ENCODE data around the gene GPN3.
"Not testable (repeated sequence)": the region's sequence is repeated elsewhere in the genome, so short reads cannot be mapped to it uniquely, and the experiment has no call there.

Gene GPN3

DNA sequence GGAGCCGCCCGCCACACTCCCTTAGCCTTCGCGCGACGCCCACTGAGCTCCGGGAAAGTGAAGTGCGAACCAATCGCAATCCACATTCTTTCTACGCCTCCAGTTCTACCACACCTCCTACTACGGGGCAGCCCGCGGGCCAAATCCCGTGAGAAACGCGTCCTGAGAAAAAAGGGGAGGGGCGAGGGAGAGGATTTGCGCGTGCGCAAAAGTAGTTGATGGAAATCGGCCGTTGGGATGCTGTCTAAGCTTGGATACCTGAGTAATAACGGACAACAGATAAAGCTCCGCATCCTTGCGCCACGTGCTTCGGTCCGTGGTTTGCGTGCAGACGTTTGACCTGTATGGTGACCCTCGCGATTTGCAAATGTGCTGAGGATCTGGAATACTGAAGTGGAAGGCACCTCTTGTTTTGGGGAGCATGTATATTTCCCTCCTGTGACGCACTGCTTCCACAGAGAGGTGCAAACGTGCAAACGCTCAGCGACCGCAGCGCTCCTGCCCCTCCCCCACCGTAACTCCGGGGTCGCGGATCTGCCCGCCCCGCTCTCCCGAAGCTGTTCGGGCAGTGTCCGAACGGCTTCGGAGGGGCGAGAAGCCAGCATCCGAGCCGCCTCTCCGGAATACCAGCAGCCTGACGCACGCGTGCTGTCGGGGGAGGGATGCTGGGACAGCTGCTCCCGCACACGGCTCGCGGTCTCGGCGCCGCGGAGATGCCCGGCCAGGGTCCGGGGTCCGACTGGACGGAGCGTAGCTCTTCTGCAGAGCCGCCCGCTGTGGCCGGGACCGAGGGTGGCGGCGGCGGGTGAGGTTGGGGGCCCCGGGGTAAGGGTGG lies at the start of gene GPN3, which contains the start of gene FAM216A:
Gene GPN3 (minus strand): TSS at position 44 of the 835 bp plus-strand sequence. CDS start 54 bp downstream, outside the sequence.
Gene FAM216A (plus strand): TSS at position 632 of the 835 bp plus-strand sequence. CDS start 31 bp downstream, at position 663.
- DNase-seq (ENCODE audit: low spot score), result peak; percentile 93

DNA sequence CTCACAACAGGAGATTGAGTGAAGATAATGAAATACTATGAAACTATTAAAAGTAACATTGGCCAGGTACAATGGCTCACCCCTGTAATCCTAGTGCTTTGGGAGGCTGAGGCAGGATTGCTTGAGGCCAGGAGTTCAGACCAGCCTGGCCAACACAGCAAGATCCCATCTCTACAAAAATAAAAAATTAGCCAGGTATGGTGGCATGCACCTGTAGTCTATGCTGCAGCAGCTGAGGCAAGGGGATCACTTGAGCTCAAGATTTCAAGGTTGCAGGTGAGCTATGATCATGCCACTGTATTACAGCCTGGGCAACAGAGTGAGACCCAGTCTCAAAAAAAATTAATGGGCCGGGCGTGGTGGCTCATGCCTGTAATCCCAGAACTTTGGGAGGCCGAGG lies 48.9 kb upstream of the GPN3 start:
- DNase-seq (ENCODE audit: low spot score), result no peak

DNA sequence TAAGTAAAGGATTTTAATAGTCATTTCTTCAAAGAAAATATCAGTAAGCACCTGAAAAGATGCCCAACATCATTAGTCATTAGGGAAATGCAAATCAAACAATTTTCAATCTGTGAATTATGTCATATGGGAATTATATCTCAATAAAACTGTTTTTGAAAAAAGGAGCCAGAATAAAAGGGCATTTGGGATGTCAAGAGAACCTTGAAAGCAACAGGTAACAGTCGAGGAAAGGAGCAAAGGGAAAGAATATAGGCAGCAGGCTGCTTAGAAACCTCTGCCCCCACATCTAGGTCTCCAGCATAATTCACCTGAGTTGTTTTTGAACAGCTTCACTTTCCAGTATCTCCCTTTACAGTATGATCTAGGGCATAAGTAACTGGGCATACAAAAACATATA lies 46.3 kb upstream of the GPN3 start:
- DNase-seq (ENCODE audit: low spot score), result no peak

DNA sequence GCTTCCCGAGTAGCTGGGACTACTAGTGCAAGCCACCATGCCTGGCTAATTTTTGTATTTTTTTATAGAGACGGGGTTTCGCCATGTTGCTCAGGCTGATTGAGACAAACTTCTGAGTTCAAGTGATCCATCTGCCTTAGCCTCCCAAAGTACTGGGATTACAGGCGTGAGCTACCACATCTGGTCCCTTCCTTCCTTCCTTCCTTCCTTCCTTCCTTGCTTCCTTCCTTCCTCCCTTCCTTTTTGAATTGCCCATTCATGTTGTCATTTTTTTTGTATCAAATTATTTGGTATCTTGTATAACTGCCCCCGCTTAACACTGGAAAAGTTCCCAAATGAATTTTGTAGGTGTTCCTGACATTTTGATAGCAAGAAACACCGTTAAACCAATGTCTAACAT lies 45.8 kb upstream of the GPN3 start:
- no peak for DNase-seq (ENCODE audit: low spot score)

DNA sequence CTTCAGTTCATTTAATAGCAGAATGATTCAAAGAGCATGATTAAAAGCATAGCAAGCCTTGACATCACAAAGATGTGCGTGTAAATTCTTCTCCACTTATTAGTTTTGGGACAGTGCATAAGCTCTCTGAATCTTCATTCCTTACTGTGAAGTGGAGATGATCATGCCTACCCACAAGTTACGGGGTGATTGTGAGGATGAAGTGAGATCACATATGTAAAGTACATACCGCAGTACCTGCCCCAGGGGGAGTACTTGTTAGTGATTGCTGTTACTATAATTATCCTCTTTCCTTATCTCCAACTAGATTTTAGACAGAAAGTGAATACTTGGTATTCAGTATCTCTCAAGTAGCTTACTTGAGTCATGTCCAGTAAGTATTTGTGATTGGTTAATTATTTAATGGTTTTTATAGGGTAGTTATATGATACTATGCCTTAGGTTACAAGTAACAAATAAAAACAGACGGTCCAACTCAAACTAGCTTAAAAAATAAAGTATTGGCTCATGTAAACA lies 40.1 kb upstream of the GPN3 start:
- no peak for DNase-seq (ENCODE audit: low spot score)

DNA sequence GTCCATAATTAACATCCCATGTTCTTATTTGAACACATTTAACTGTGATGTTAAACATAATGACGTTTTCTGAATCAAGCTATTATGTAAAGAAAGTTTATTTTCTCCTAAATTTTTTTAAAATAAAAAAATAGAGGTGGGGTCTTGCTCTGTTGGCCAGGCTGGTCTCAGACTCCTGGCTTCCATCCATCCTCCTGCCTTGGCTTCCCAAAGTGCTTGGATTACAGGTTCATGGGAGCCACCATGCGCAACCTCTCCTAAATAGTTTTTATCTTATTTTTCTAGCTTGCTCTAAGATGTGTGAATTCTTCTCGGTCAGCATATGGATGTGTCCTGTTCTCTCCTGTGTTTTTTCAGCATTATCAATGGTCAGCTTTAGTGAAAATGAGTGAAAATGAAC lies 37.3 kb upstream of the GPN3 start:
- no peak for DNase-seq (ENCODE audit: low spot score)

DNA sequence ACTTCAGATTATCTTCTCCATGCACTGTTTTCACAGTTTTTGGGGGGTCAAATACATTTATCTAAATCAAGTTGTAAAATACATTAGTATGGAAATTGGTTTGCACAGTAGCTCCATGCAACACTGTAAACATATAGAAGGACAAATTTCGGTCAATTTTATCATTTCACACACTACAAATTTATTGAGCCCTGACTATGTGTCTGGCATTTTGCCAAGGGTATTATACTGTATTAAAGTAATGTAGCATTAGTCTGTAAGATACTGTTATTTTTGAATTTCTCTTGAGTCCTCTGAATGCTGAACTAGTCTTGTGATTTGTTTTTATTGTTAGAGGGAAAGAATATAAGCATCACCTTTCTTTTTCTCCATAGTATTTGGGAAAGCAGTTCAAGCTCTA lies 35.4 kb upstream of the GPN3 start:
- no peak for DNase-seq (ENCODE audit: low spot score)

DNA sequence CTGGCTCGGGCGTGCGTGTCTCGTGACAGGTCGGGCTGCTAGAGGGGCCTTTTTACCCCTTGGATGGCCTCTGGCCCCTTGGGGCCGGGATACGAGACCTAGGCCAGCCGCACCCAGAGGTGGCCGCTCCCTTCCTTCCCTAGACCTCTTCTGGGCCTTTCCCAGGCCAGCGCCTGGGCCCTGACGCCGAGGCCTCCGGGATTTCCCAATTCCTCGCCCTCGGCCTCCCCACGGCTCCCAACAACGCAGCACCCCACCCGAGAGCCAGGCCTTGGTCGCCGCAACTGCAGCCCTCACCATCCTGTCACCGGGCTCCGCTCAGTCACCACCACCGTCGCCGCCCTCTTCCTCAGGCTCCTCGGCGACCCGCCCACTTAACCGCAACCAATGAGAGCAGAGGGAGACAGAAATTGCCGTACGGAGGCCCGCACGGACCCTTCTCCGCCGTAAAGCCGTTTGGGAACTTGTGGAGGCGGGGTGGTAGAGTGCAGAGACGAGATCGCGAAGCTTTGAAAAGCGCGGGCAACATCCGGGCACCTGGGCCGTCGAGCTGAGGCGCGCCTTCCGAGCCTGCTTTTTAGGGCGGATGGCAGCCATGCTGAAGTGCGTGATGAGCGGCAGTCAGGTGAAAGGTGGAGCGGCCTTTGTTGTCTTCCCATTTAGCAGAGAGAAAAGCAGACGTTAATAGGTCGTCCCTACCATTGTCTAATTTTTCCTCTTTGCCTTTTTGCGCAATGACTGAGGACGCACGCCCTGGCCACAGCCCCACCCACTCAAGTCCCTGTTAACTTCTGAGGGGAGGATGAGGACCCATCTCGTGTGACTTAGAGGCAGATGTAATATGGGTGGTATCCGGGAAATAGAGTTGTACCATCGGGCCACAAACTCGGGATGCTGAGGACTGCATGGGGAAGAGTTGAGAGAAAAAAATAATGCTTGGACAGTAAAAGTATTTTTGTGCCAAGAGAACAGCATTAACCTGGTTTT lies 34.0 kb upstream of the GPN3 start, which contains the start of the genes RAD9B and VPS29:
Gene RAD9B (plus strand): TSS at position 580 of the 987 bp plus-strand sequence. CDS start 7 bp downstream, at position 587.
Gene VPS29 (minus strand): TSS at position 360 of the 987 bp plus-strand sequence. CDS start 60 bp downstream, at position 300.
- peak; percentile 95 for DNase-seq (ENCODE audit: low spot score)

DNA sequence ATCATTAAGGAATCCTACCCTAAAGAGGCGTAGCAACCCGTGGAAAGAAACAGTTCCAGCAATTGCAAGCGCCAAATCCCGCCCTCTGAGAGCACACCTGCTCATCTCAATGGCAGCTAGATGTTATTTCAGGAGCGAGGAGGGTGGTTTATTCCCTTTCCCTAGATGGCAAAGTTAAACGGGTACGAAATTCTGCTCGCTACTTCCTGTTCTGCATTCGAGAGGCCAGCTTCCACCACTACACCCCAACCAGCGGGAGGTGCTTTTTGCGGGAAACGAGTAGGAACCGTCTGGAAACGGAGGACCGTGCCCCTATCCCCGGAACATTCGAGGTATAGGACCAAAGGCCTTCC lies 33.3 kb upstream of the GPN3 start:
- no peak for DNase-seq (ENCODE audit: low spot score)

DNA sequence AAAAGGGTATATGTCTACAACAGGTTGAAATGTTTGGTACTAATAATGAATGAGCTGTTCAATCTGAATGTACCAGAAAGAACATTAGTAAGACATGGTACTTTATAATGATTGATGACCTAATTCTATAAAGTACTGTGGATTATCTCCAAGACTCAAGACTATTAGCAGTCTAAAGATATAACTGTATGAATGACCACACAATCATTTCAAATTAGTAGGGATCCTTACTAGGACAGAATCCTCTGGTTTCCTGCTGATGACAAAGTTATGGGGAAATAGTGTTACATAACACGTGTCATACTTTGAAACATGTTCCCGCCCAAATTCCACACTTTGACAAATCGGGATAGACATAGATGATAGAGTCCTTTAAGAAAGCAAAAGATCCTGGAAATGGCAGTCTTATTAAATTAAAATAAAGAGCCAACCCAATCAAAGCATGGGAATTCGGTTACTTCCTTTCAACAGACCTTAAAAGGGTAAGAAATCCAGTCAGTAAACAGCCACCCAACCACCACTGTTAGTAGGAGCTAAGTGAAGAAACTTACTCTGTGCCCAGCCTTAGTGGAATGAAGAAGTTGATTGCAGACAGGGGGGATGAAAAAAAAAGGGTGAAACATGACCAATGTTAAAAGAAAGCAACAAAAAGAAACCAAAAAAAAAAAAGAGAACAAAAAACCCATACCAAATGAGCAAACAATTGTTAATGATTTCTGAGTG lies 31.1 kb upstream of the GPN3 start:
- no peak for DNase-seq (ENCODE audit: low spot score)

DNA sequence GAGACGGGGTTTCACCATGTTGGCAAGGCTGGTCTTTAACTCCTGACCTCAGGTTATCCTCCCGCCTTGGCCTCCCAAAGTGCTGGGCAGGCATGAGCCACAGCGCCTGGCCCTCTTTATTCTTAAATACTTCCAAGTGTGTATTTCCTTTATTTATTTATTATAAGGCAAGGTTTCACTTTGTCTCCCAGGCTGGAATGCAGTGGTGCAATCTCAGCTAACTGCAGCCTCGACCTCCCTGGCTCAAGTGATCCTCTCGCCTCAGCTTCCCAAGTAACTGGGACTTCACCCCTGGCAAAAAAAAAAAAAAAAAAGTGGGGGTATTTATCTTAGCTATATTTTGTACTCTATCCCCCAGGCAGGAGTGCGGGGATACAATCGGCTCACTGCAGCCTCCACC lies 7.4 kb upstream of the GPN3 start:
- DNase-seq (ENCODE audit: low spot score), result no peak

DNA sequence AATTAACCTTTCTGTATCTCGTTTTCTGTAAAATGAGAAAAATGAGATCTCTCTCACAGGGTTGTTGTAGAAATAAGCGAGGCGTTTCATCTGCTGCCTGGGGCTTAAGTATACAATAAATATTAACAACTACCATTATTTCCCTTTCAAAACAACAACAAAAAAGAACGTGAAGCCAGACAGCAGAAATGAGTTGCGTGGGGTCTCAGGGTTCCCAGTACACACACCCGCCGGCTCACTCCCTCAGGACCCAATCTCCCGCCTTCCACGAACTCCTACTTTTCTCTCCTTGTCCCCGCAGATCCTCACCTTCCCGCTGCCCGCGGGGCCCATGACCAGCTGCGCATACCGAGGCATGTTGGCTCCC lies 227 bp downstream of the GPN3 start:
- no peak for DNase-seq (ENCODE audit: low spot score)

DNA sequence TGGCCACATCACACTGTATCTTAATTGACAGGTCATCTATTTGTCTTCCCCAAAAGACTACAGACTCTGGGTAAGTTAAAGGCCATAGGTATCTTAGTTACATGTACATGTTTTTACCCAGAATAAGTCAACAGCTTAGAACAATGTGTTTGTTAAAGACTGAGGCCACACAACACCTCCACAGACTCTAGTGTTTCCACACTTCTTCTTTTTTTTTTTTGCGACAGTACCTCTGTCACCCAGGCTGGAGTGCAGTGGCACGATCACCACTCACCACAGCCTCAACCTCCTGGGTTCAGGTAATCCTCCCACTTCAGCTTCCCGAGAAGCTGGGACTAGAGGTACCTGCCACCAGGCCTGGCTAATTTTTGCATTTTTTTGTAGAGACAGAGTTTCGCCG lies 1.3 kb downstream of the GPN3 start:
- no peak for DNase-seq (ENCODE audit: low spot score)

DNA sequence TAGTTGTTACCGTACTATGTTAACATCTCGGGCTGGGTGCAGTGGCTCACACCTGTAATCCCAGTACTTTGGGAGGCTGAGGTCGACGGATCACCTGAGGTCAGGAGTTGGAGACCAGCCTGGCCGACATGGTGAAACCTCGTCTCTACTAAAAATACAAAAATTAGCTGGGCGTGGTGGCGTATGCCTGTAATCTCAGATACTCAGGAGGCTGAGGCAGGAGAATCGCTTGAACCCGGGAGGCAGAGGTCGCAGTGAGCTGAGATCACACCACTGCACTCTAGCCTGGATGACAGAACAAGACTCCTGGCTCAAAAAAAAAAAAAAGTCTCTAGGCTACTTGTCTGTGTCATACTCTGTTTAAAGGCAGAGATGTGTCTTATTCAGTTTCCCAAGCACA lies 2.3 kb downstream of the GPN3 start:
- not testable (repeated sequence) for DNase-seq (ENCODE audit: low spot score)

DNA sequence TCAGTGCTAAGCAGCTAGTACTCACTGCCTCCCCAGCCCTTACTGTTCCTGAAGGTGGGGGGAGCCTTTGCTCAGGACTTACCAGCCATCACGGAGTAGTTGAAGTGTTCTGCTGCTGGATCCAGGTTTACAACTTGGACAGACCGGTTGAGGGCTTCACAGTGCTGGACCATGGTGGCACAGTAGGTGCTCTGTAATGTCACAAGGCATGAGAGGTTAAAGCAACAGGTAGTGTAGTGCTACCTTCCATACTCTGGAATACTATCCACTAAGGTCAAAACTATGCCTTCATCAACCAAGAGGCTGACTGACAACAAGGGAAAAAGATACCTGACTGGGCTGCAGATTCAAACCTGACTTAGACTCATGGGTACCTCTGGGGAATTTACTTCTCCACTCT lies 3.0 kb downstream of the GPN3 start:
- DNase-seq (ENCODE audit: low spot score), result no peak

DNA sequence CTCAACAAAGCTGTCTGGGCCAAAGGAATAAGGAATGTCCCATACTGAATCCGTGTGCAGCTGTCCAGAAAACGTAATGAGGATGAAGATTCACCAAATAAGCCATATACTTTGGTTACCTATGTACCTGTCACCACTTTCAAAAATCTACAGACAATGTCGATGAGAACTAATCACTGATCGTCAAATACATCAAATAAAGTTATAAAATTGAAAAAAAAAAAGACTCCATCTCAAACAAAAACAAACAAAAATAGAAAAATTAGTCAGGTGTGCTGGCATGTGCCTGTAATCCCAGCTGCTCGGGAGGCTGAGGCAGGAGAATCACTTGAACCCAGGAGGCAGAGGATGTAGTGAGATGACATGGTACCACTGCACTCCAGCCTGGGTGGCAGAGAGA lies 6.9 kb downstream of the GPN3 start:
- not testable (repeated sequence) for DNase-seq (ENCODE audit: low spot score)

DNA sequence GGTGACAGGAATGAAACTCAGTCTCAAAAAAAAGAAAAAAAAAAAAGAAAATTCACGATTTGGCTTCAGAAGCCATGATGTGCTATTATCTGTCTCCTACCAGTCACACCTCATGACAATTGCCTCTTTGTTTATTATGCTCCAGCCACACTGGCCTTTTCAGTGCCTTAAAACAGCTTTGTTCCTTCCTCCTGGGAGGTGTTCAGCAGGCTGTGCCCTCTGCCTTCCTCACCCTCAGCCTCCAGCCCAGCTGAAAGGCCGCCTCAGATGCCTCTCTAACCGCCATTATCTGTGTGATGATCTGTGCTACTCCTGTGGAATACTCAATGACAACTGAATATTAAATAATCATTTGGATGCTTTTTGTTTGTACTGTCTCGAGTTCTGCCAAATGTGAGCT lies 9.3 kb downstream of the GPN3 start:
- DNase-seq (ENCODE audit: low spot score), result no peak

DNA sequence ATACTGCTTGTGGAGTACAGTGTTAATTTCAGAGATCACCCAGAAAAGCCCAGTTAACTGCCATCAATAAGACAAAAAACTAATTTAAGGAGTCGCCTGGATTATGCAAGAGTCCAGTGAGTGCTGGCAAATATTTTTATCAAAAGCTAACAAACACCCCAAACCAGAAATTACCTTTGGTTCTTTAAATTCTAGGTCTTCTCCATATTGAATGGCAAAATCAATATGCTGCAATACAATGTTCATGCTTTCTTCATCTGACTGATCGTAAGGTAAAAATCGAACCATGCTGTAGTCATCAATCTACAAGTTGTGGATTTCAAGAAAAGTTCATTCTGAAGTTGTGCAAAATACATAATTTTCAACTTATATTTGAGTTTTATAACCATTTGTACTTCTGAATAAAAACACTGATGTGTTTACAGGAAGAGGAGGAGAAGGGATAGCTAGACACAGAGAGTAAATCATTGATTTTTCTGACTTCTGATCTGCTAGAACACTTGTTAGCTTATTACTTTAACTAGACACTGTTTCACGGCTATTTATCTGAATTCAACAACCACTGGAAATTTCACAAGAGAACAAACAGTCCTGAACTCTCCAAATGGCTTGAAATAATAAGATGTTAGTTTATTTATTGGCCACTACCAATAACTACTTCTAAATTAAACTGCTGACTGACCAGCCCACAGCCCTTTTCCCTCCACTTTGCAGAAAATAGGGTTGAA lies 14.3 kb downstream of the GPN3 start:
- DNase-seq (ENCODE audit: low spot score), result no peak

DNA sequence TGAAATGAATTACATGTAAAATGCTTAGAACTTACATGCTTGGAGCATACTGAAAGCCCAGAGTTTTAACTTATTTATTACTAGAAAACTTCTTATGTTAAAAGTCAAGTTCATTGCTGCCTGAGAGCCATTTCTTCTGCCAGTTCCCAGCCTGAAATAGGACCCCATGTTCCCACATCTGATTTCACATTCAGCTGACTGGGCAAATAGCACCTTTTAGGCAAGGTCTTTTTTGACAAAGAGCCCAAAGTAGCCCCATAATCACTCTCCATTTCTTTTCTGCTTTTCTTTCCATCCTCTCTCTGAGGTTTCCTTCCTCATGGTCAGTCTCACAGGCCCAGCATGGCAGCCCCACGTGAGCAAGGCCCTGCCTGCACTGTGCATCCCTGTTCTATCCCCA lies 16.8 kb downstream of the GPN3 start:
- no peak for DNase-seq (ENCODE audit: low spot score)

DNA sequence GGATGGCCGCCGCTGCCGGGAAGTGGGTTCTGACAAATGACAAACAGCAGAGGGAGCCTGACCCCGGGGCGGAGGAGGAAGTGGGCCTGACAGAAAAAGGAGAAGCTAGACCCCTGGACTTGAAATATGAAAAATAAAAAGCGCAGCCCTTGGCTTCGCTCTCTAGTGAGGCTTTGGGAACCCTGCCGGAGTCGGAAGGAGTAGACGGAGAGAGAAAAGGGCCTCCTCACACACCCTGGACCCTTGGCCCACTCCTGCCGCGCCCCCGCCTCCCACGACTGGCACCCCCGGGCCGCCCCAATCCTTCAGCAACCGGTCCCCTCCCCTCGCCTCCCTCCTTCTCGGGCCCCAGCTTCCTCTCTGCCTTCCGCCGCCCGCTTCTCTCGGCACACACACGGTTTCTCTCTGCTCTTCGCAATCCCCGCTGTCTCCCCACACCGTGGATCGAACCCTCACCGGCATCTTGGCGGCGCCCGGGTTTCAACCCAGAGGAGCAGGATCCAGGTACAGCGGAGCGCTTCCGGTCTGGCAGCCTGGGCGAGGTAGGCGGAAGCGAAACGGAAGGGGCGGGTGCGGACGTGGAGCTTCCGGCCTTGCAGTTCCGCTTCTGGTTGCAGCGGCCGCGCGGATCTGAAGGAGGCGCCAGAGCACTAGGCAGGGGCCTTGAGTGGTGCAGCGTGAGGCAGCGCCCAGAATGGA lies 18.1 kb downstream of the GPN3 start, which contains the start of gene ARPC3:
Gene ARPC3 (minus strand): TSS at position 539 of the 699 bp plus-strand sequence. CDS start 77 bp downstream, at position 462.
- peak; percentile 95 for DNase-seq (ENCODE audit: low spot score)

Data from D341Med (cell line).